HepG2 (cell line): ENCODE results near the gene TSGA10IP.

Experiments
- MTF1 ChIP-seq: sonication (generic); formaldehyde crosslinking; IDR thresholded peaks from 2 replicates; pipeline ENCODE4 v1.5.0; 2020; ENCODE audit warnings: missing genetic modification reagents
- MXI1 ChIP-seq: IDR thresholded peaks from 3 replicates; pipeline ENCODE4 v1.6.1; 2012; ENCODE audit warnings: low read depth, low read length, inconsistent platforms, borderline replicate concordance
- TCF7 ChIP-seq: sonication (generic); IDR thresholded peaks from 2 replicates; pipeline ENCODE4 v1.6.1; 2016; ENCODE audit warnings: antibody characterized with exemption, low read depth
- THAP7 ChIP-seq: sonication (generic); formaldehyde crosslinking; IDR thresholded peaks from 2 replicates; pipeline ENCODE4 v1.8.1; 2023; ENCODE audit warnings: mild to moderate bottlenecking, missing genetic modification reagents
- ZNF281 ChIP-seq: sonication (generic); formaldehyde crosslinking; IDR thresholded peaks from 2 replicates; pipeline ENCODE4 v1.4.0; 2020; ENCODE audit warnings: missing genetic modification reagents, borderline replicate concordance
- ZSCAN20 ChIP-seq: sonication (generic); formaldehyde crosslinking; IDR thresholded peaks from 2 replicates; pipeline ENCODE4 v1.4.0; 2020; ENCODE audit warnings: missing genetic modification reagents, mild to moderate bottlenecking, borderline replicate concordance

- no peak for TF ChIP-seq THAP7 (CRISPR knock-in tag)
- TF ChIP-seq TCF7: no peak
- TF ChIP-seq MXI1: no peak
- no peak for TF ChIP-seq ZNF281 (CRISPR knock-in tag)
- no peak for TF ChIP-seq ZSCAN20 (CRISPR knock-in tag)
- TF ChIP-seq MTF1: no peak
These were observed 24.2 kb upstream of the TSGA10IP start for GRCh38 chr11:65921033-65921555.
